GM21825 (cell line): ENCODE results near the gene EHD3.

Source experiments
- ATAC-seq: cut with Tn5 transposase; IDR thresholded peaks from one replicate; pipeline ENCODE4 v1.9.1; 2021; ENCODE audit warnings: mild to moderate bottlenecking, moderate library complexity; ENCODE audit not compliant: unreplicated experiment

Gene EHD3

GRCh38 chr2:31254237-31255203 is 20.6 kb downstream of the EHD3 start:
- no peak for ATAC-seq

- peak; percentile 69 for ATAC-seq
Observed at GRCh38 chr2:31255911-31256571, 22.1 kb downstream of the EHD3 start.

- ATAC-seq, result no peak
Observed at GRCh38 chr2:31256611-31257382, 22.8 kb downstream of the EHD3 start.

GRCh38 chr2:31258351-31258750 is 24.4 kb downstream of the EHD3 start:
- peak; percentile 36 for ATAC-seq

- ATAC-seq, result no peak
Observed at GRCh38 chr2:31259075-31259474, 25.1 kb downstream of the EHD3 start.

- ATAC-seq, result no peak
Observed at GRCh38 chr2:31260870-31261269, 26.9 kb downstream of the EHD3 start.

- ATAC-seq, result no peak
Observed at GRCh38 chr2:31263636-31264190, 29.8 kb downstream of the EHD3 start.

- no peak for ATAC-seq
Observed at GRCh38 chr2:31265234-31265633, 31.3 kb downstream of the EHD3 start.

GRCh38 chr2:31266804-31267203 is 32.9 kb downstream of the EHD3 start:
- ATAC-seq, result no peak

GRCh38 chr2:31267437-31268120 is 33.6 kb downstream of the EHD3 start:
- ATAC-seq, result no peak

GRCh38 chr2:31268344-31268743 is 34.4 kb downstream of the EHD3 start:
- ATAC-seq, result no peak

- ATAC-seq, result no peak
Observed at GRCh38 chr2:31269087-31269486, 35.1 kb downstream of the EHD3 start.

- no peak for ATAC-seq
Observed at GRCh38 chr2:31270131-31270530, 36.2 kb downstream of the EHD3 start.

GRCh38 chr2:31270822-31271231 is 36.9 kb downstream of the EHD3 start:
- ATAC-seq, result no peak

GRCh38 chr2:31271851-31272267 is 37.9 kb downstream of the EHD3 start:
- no peak for ATAC-seq

- ATAC-seq, result no peak
Observed at GRCh38 chr2:31274401-31275075, 40.6 kb downstream of the EHD3 start.

- no peak for ATAC-seq
Observed at GRCh38 chr2:31275976-31276375, 42.0 kb downstream of the EHD3 start.

GRCh38 chr2:31277621-31278020 is 43.7 kb downstream of the EHD3 start:
- ATAC-seq, result no peak

- ATAC-seq, result no peak
Observed at GRCh38 chr2:31282634-31283033, 48.7 kb downstream of the EHD3 start.
